CD8-positive, alpha-beta memory T cell (primary cell): ENCODE measurements around the gene MAP3K4. TPM values are rescaled to one million over a fixed set of nuclear protein-coding genes. Genes with fewer than 3 reads are reported as not detected.

Experiments
- CTCF ChIA-PET: fragments of 350-600 bp; sonication (Branson Sonifier 250); formaldehyde crosslinking; loops from one replicate; lab custom pipeline; 2021; ENCODE audit warnings: antibody characterized with exemption; lab: Charles Lee
- POLR2A ChIA-PET: fragments of 350-600 bp; sonication (Branson Sonifier 250); formaldehyde crosslinking; loops from one replicate; lab custom pipeline; 2021; ENCODE audit warnings: antibody characterized with exemption; lab: Charles Lee
- DNase-seq, 5 donors: peaks; one replicate each; pipeline versions ENCODE4 v3.0.0 to v3.0.0-alpha.2; 2020 to 2022; ENCODE audit warnings: mixed read lengths in 1 of 5
- H3K27ac ChIP-seq: one replicate; pipeline ENCODE4 v1.7.0; 2013; ENCODE audit warnings: low read depth, mild to moderate bottlenecking, low read length, moderate library complexity
- H3K27me3 ChIP-seq: 2 replicates; pipeline ENCODE4 v1.7.0; 2013; ENCODE audit warnings: low read length, mild to moderate bottlenecking; ENCODE audit not compliant: insufficient read depth, poor library complexity, severe bottlenecking
- H3K36me3 ChIP-seq: 2 replicates; pipeline ENCODE4 v1.7.0; 2013; ENCODE audit warnings: mild to moderate bottlenecking, low read length, moderate library complexity; ENCODE audit not compliant: insufficient read depth
- H3K4me1 ChIP-seq: 2 replicates; pipeline ENCODE4 v1.7.0; 2013; ENCODE audit warnings: mild to moderate bottlenecking, low read length, moderate library complexity; ENCODE audit not compliant: insufficient read depth
- H3K4me3 ChIP-seq: 2 replicates; pipeline ENCODE4 v1.7.0; 2013; ENCODE audit warnings: mild to moderate bottlenecking, low read length
- H3K9me3 ChIP-seq: 2 replicates; pipeline ENCODE4 v1.7.0; 2013; ENCODE audit warnings: mild to moderate bottlenecking, low read length
- H3K27ac Mint-ChIP-seq, 8 donors: one replicate each; pipeline ENCODE4 v1.8.0; 2020 to 2021; ENCODE audit warnings: mixed read lengths in 8 of 8, mild to moderate bottlenecking in 6 of 8, inconsistent platforms in 3 of 8, moderate library complexity in 3 of 8
- H3K27me3 Mint-ChIP-seq, 2 donors: one replicate each; pipeline ENCODE4 v1.8.0; 2020 to 2021; ENCODE audit warnings: mixed read lengths in 2 of 2, mild to moderate bottlenecking in 1 of 2, moderate library complexity in 1 of 2
- H3K36me3 Mint-ChIP-seq, 3 donors: one replicate each; pipeline ENCODE4 v1.8.0; 2020 to 2021; ENCODE audit warnings: mixed read lengths in 3 of 3, inconsistent platforms in 1 of 3, mild to moderate bottlenecking in 1 of 3
- H3K4me1 Mint-ChIP-seq, 3 donors: one replicate each; pipeline ENCODE4 v1.8.0; 2020 to 2021; ENCODE audit warnings: mixed read lengths in 3 of 3, inconsistent platforms in 1 of 3, mild to moderate bottlenecking in 1 of 3
- H3K4me3 Mint-ChIP-seq, 7 donors: one replicate each; pipeline ENCODE4 v1.8.0; 2020 to 2021; ENCODE audit warnings: mixed read lengths in 7 of 7, mild to moderate bottlenecking in 6 of 7, moderate library complexity in 4 of 7, inconsistent platforms in 2 of 7
- H3K9me3 Mint-ChIP-seq, 5 donors: one replicate each; pipeline ENCODE4 v1.8.0; 2020 to 2022; ENCODE audit warnings: mixed read lengths in 5 of 5, mild to moderate bottlenecking in 3 of 5, moderate library complexity in 2 of 5, inconsistent platforms in 1 of 5
- polyA plus RNA-seq: library from polyadenylated mRNA; unstranded; fragments of 300-500 nt; fragmentation: Illumina TruSeq; gene quantifications from one replicate; pipeline ENCODE4 v1.2.3, GENCODE V29; 2021
- total RNA-seq, 2 experiments: library from RNA; stranded (reverse); gene quantifications; one replicate each; pipeline ENCODE4 v1.2.3, GENCODE V29; 2021

Gene MAP3K4
- total and polyA plus RNA-seq, 3 experiments from 2014 or later: 13.0 to 46.2 (median 43.5) TPM

DNA sequence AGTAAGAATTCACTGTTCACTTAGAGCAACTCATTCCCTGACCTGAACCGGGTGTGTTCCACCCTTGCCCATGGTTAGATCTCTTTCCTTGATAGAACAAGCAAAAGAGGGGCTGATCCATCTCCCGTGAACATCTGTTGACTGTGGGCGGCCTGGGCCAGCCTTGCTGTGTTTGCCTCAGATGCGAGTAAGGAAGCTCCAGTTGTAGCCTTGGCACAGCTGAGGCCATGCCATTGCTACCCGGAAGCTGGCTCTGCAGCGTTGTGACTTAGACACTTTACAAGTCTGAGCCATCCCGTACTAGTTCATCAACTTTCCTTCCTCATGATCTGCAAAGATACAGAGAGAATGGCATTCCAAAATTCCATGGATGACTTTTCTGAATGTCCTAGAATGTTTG lies 139.0 kb downstream of the MAP3K4 start:
- ChIA-PET CTCF (no interaction called here), POLR2A (no interaction called here)
- Histone ChIP-seq H3K27ac (no peak overlapping the region), H3K9me3 (no peaks in the 10 kb centered on the region), H3K4me1 (no peaks in the 10 kb centered on the region), H3K27me3 (no peaks in the 10 kb centered on the region), H3K4me3 (no peak overlapping the region), H3K36me3 (no peaks in the 10 kb centered on the region)
- H3K27ac Mint-ChIP-seq: peak overlapping the region in 2 of 8 donors; percentile 10 to 62
- no peak for DNase-seq
- peaks cover 22 to 55% (median 22%) of the 10 kb centered on the region in 3 donors for H3K36me3 Mint-ChIP-seq
- peaks cover 0 to 8% (median 4%) of the 10 kb centered on the region in 5 donors for H3K9me3 Mint-ChIP-seq
- peaks cover 0 to 2% of the 10 kb centered on the region in 2 donors for H3K27me3 Mint-ChIP-seq
- no peak overlapping the region for H3K4me3 Mint-ChIP-seq
- peaks cover 8 to 13% (median 8%) of the 10 kb centered on the region in 3 donors for H3K4me1 Mint-ChIP-seq

DNA sequence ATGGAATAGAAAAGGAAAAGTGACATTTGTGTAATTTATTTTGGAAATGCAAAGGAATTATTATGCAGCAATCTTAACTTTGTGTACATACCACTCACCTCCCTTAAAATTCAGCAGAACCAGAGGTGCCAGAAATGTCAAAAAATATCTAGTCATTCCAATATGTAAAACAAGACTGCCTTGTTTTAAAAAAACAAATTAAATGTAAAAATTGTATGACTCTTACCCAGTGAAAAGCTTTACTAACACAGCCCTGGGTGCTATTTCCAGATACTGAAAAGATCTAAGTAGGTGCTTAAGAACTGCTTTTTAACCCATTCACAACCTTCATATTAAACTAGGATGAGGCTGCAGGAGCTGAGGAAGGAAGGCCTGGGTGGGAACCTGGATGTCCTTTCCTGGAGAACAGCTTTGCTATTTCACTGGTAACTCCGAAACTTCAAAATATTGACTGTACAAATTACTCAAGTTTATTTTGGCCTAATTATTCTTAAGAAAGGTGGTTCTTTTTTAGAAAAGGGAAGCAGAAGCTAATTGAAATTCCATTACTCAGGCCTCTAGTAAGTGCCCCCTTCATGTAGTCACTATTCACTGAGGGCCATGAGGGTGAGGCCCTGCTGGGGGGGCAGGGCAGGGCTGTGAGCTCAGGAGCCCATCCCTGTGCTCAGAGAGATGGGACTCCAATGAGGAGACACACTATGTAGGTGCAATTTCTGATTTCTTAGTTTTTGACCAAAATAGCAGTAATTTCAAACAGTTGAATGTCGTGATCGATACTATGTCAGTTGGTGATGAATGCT lies 139.6 kb downstream of the MAP3K4 start:
- Mint-ChIP-seq H3K27ac (peak overlapping the region in 4 of 8 donors; percentile 11 to 60 (median 14)), H3K9me3 (peaks cover 0 to 3% (median 0%) of the 10 kb centered on the region in 5 donors), H3K36me3 (peaks cover 16 to 53% (median 21%) of the 10 kb centered on the region in 3 donors), H3K4me3 (no peak overlapping the region), H3K4me1 (peaks cover 8 to 13% (median 8%) of the 10 kb centered on the region in 3 donors), H3K27me3 (peaks cover 0 to 2% of the 10 kb centered on the region in 2 donors)
- POLR2A ChIA-PET: no interaction called here
- CTCF ChIA-PET: no interaction called here
- H3K27ac ChIP-seq: no peak overlapping the region
- H3K36me3 ChIP-seq: no peaks in the 10 kb centered on the region
- no peaks in the 10 kb centered on the region for H3K4me1 ChIP-seq
- no peaks in the 10 kb centered on the region for H3K27me3 ChIP-seq
- no peaks in the 10 kb centered on the region for H3K9me3 ChIP-seq
- DNase-seq: no peak
- no peak overlapping the region for H3K4me3 ChIP-seq

DNA sequence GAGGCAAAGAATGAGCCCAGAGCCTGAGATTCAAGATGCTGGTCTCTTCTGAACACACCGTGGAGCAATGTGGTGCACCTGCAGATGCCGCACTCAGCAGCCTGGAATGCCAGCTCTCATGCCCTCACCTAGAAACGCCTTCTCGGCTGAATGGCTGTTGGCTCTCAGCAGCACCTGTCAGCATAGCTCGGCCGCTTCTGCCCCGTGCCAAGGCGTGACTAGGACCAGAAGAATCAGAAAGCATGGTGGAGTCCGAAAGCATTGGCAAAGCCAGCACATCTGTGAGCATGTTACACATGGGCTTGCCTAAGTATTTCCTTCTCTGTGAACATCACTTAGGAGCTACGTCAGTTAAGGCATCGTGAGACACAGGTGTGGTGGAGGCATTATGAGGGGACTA lies 140.8 kb downstream of the MAP3K4 start:
- Histone ChIP-seq H3K27ac (no peak overlapping the region), H3K27me3 (no peaks in the 10 kb centered on the region), H3K9me3 (no peaks in the 10 kb centered on the region), H3K4me3 (no peak overlapping the region), H3K4me1 (no peaks in the 10 kb centered on the region), H3K36me3 (no peaks in the 10 kb centered on the region)
- CTCF ChIA-PET: no interaction called here
- DNase-seq: no peak
- peaks cover 0 to 2% of the 10 kb centered on the region in 2 donors for H3K27me3 Mint-ChIP-seq
- H3K36me3 Mint-ChIP-seq: peaks cover 4 to 47% (median 14%) of the 10 kb centered on the region in 3 donors
- H3K9me3 Mint-ChIP-seq: peaks cover 0 to under 1% (median 0%) of the 10 kb centered on the region in 5 donors
- peak overlapping the region in 2 of 8 donors; percentile 7 to 60 for H3K27ac Mint-ChIP-seq
- no peak overlapping the region for H3K4me3 Mint-ChIP-seq
- POLR2A ChIA-PET: no interaction called here
- peaks cover 6 to 11% (median 8%) of the 10 kb centered on the region in 3 donors for H3K4me1 Mint-ChIP-seq

DNA sequence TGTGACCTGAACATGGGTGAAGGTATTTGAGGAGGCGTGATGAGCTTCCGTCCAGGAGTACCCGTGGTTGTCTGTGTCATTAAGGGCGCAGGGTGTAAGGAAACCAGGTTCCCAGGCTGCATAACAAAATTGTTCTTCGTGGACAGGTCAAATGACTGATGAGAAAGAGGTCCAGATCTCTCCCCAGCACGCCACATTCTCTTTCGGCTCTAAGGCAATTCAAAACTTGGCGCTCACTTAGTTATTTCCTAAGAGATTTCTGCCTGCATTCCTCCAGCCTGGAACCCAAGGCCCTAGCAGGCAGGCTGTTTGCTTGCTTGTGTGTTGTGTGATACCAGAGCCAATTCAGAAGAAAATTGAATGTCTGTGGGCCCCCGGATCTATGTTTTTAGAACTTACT lies 142.4 kb downstream of the MAP3K4 start:
- Histone ChIP-seq H3K36me3 (no peaks in the 10 kb centered on the region), H3K27me3 (no peaks in the 10 kb centered on the region), H3K27ac (no peak overlapping the region), H3K4me3 (no peak overlapping the region), H3K4me1 (no peaks in the 10 kb centered on the region), H3K9me3 (no peaks in the 10 kb centered on the region)
- ChIA-PET POLR2A (no interaction called here), CTCF (no interaction called here)
- Mint-ChIP-seq H3K27me3 (peaks cover 0 to 2% of the 10 kb centered on the region in 2 donors), H3K36me3 (peaks cover 0 to 33% (median 12%) of the 10 kb centered on the region in 3 donors), H3K9me3 (no peaks in the 10 kb centered on the region), H3K4me1 (peaks cover 0 to under 1% (median 0%) of the 10 kb centered on the region in 3 donors), H3K27ac (peak overlapping the region in 1 of 8 donors; percentile 6), H3K4me3 (no peak overlapping the region)
- no peak for DNase-seq

DNA sequence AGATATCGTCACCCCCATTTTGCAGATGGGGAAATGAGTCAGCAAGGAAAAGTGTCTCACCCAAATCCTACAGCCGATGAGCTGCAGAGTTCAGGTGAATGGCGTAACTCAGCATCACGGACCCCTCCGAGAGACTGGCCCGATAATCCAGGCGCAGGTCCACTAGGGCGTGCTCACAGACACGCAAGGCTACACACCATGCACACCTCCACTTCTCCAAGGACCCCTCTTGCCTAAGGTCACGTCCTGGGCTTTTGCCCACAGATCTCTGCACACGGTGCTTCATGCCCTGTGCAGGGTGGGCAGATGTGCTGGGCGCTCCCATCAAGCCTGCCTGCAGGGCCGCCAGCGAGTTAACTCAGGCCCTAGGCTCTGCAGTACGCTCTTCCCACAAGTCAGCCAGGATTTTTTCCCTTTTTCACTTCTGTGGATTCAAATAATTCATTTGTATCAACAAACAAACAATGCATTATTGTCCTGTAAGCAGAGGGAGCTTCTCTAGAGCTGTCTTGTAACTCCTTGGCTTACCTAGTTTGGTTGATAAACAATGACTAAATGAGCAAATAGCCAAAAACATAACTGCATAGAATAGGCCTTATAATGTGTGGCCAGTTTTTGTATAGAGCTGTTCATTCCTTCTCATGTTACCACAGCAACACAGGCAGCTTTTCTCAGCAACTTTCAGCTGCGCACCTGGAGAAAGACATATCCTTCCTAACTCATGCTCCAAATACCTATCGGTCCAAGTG lies 143.2 kb downstream of the MAP3K4 start:
- peaks cover 0 to 2% of the 10 kb centered on the region in 2 donors for H3K27me3 Mint-ChIP-seq
- Histone ChIP-seq H3K9me3 (no peaks in the 10 kb centered on the region), H3K27ac (no peak overlapping the region), H3K36me3 (no peaks in the 10 kb centered on the region), H3K27me3 (no peaks in the 10 kb centered on the region), H3K4me3 (no peak overlapping the region), H3K4me1 (no peaks in the 10 kb centered on the region)
- H3K9me3 Mint-ChIP-seq: no peaks in the 10 kb centered on the region
- peak overlapping the region in 2 of 8 donors; percentile 21 to 40 for H3K27ac Mint-ChIP-seq
- H3K4me3 Mint-ChIP-seq: no peak overlapping the region
- no peaks in the 10 kb centered on the region for H3K4me1 Mint-ChIP-seq
- ChIA-PET POLR2A (no interaction called here), CTCF (no interaction called here)
- peaks cover 0 to 27% (median 12%) of the 10 kb centered on the region in 3 donors for H3K36me3 Mint-ChIP-seq
- DNase-seq: no peak

DNA sequence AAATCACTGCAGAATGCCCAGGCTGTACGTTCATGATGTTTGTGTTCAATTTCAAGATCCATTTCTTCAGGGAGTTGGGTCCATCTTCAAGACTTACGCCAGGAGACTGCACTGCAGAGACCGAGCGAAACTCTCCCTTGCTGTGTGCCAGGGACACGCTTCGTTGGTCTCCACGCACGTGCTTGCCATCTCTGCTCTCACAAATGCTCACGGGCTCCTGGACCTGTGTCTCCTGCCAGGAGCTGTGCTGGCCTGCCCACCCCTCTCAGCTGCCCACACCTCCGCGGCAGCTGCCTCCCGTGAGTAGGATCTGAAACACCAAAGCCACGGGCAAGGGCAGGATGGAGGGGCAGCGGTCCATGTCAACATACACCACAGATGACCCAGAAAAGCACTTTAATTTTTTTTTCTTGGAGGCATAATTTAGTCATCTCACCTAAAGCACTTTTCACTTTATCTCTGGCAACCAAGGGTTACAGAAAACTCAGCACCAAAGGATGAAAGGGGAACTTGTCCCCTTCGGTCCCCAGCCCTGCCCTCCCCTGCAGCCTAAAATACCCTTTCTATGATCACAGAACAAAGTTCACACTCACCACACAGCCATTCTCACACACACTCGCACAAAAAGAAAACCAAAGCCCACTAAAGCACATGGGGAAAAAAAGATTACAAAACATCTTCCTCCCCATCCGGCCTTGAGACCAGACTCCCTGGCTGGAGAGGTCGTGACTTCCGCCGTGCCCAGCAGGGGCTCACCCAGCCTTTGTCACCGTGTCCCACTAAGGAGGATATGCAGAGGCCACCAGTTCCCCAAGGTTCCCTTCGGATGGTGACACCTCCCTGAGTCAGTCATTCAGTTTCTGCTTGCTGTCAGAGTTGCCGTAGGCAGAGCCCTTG lies 144.4 kb downstream of the MAP3K4 start:
- Histone ChIP-seq H3K4me3 (no peak overlapping the region), H3K9me3 (no peaks in the 10 kb centered on the region), H3K36me3 (no peaks in the 10 kb centered on the region), H3K27ac (no peak overlapping the region), H3K27me3 (no peaks in the 10 kb centered on the region), H3K4me1 (no peaks in the 10 kb centered on the region)
- Mint-ChIP-seq H3K36me3 (peaks cover 0 to 20% (median 7%) of the 10 kb centered on the region in 3 donors), H3K27me3 (peaks cover 0 to 2% of the 10 kb centered on the region in 2 donors), H3K9me3 (no peaks in the 10 kb centered on the region), H3K4me1 (no peaks in the 10 kb centered on the region), H3K4me3 (no peak overlapping the region), H3K27ac (peak overlapping the region in 4 of 8 donors; percentile 1 to 91 (median 60))
- no peak for DNase-seq
- ChIA-PET POLR2A (no interaction called here), CTCF (no interaction called here)

DNA sequence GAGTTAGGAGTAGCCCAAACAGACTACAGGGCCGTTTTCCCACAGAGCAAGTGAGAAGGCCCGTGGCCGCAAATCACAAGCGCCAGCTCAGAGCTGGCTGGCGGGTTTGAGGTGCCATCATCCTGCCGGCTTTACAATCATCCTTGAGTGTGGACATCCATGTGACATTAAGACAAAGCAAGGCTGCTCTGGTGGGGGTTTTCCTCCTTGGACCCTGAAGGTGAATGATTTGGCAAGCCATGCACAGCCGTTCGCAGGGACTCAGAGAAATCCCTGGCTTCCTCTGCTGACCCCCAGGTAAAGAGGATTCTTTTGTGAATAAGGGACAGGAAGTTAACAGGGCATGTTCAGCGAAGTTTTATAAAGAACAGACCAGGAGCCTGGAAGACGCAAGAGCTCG lies 145.1 kb downstream of the MAP3K4 start:
- Histone ChIP-seq H3K27ac (no peak overlapping the region), H3K4me1 (no peaks in the 10 kb centered on the region), H3K4me3 (no peak overlapping the region), H3K9me3 (no peaks in the 10 kb centered on the region), H3K36me3 (no peaks in the 10 kb centered on the region), H3K27me3 (no peaks in the 10 kb centered on the region)
- ChIA-PET CTCF (no interaction called here), POLR2A (no interaction called here)
- no peak for DNase-seq
- Mint-ChIP-seq H3K4me3 (no peak overlapping the region), H3K9me3 (no peaks in the 10 kb centered on the region), H3K36me3 (peaks cover 0 to 18% (median 7%) of the 10 kb centered on the region in 3 donors), H3K27ac (peak overlapping the region in 2 of 8 donors; percentile 85 to 91), H3K27me3 (peaks cover 0 to 2% of the 10 kb centered on the region in 2 donors), H3K4me1 (no peaks in the 10 kb centered on the region)
